ENCODE results near the gene OR6T1.

Gene OR6T1, protein sequence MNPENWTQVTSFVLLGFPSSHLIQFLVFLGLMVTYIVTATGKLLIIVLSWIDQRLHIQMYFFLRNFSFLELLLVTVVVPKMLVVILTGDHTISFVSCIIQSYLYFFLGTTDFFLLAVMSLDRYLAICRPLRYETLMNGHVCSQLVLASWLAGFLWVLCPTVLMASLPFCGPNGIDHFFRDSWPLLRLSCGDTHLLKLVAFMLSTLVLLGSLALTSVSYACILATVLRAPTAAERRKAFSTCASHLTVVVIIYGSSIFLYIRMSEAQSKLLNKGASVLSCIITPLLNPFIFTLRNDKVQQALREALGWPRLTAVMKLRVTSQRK

DNA sequence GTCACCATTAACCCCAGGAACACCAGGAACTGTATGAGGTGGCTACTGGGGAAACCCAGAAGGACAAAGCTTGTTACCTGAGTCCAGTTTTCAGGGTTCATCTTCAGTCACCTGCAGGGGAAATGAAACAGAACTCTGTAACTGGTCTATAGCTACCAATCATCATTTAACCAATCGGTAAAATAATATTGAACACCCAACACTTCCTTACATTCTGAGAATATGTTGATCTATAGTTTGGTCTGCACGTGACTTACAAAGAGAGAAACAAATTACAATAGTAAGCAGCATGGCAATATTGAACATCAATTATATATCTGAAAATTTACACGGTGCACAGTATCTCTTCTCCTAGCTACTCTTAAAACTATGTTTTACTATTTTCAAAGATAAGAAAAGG, at the start of gene OR6T1:
Gene OR6T1, minus strand, starts transcription at position 101 of the 400 bp plus-strand sequence. Its CDS starts 0 bp downstream, at position 101.
- Mint-ChIP-seq H3K27ac (no peak within 1 kb of the TSS), H3K36me3 (ENCODE audit: low read depth) (no peaks in the 10 kb centered on the region), H3K27me3 (peaks cover 5% of the 10 kb centered on the region), H3K4me3 (no peak within 1 kb of the TSS), H3K9me3 (no peaks in the 10 kb centered on the region), H3K4me1 (ENCODE audit: low read depth) (no peaks in the 10 kb centered on the region)
- no peak for DNase-seq

DNA sequence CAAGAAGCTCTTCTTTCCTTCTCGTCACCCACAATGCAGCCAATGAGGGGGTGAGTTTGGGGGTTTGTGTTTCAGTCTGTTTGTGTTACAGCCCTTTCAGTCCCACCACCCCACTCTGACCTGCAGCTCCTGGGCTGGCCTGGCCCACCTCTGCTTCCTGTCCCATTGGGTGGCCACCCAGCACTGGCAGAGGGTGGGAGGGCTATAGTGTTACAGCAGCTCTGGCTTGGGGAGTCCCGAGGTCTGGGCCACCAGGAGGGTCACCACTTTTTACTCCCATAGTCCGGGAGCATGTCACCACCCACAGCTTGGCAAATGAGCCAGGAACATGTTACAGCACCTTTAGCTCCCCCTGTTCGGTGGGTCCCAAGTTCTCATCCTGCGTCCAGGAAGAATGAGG, 35.7 kb upstream of the OR6T1 start:
- Mint-ChIP-seq H3K27ac (no peak overlapping the region), H3K4me3 (no peak overlapping the region), H3K27me3 (no peaks in the 10 kb centered on the region), H3K36me3 (ENCODE audit: low read depth) (no peaks in the 10 kb centered on the region), H3K4me1 (ENCODE audit: low read depth) (no peaks in the 10 kb centered on the region), H3K9me3 (peaks cover 7% of the 10 kb centered on the region)
- DNase-seq, result no peak

DNA sequence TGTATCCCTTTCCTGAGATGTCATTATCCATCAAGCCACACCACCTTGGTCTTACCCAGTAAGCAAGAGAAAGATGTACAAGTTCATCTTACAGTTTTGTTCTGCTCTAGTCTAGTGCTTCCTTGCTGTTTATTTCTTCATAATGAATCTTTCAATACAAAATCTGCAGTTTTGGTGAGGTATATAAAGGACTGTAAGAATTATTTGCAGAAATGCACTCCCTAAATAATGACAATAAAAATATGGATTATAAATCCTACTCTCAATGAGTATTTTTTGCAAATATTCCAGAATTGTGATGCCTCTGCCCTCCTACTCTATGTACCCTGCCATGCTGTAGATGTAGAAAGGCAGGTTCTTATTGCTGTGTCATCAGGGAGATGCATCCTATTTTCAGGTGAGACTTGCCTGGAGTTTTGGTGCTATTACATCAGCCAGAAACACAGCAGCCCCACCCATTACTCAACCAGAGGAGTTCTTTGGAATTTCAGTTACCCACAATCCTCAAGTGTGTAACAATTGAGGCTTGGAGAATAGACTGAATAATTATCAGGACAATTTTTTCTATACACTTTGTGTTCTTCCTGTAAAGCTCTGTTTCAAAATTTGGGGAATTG, 34.2 kb upstream of the OR6T1 start, which contains the start of gene OR10S1:
Gene OR10S1, minus strand, starts transcription at position 51 of the 617 bp plus-strand sequence. CDS start 117 bp downstream, outside the sequence.
- DNase-seq, result no peak
- Mint-ChIP-seq H3K27me3 (no peaks in the 10 kb centered on the region), H3K27ac (no peak within 1 kb of the TSS), H3K4me3 (no peak within 1 kb of the TSS), H3K9me3 (peaks cover 6% of the 10 kb centered on the region), H3K36me3 (ENCODE audit: low read depth) (no peaks in the 10 kb centered on the region), H3K4me1 (ENCODE audit: low read depth) (no peaks in the 10 kb centered on the region)

DNA sequence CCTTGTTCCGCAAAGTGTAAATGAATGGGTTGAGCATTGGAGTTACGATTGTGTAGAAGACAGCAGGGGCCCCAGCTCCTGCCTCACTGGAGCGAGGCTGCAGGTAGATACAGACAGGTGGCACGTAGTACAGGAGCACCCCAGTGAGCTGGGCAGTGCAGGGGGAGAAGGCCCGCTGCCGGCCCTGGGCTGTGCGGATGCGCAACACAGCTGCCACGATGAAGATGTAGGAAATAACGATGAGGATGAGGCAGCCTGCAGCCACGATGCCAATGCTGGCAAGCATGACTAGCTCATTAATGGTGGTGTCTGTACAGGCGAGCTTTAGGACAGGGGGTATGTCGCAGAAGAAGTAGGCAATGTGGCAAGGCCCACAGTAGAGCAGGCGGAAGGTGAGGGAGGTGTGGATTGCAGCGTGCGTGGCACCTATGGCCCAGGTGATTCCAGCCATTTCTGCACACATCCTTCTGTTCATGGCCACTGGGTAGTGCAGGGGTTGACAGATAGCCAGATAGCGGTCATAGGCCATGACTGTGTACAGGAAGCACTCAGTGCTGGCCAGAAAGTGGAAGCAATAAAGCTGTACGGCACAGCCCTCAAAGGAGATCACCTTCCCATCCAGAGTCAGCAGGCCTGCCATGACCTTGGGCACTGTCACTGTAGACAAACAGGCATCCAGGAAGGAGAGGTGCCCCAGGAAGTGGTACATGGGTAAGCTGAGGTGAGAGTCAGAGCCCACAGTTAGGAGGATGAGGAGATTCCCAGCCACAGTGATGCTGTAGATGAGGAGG, 33.3 kb upstream of the OR6T1 start:
- no peaks in the 10 kb centered on the region for H3K4me1 Mint-ChIP-seq (ENCODE audit: low read depth)
- H3K36me3 Mint-ChIP-seq (ENCODE audit: low read depth), result no peaks in the 10 kb centered on the region
- DNase-seq, result no peak
- H3K27ac Mint-ChIP-seq, result no peak overlapping the region
- no peak overlapping the region for H3K4me3 Mint-ChIP-seq
- no peaks in the 10 kb centered on the region for H3K9me3 Mint-ChIP-seq
- H3K27me3 Mint-ChIP-seq, result no peaks in the 10 kb centered on the region

DNA sequence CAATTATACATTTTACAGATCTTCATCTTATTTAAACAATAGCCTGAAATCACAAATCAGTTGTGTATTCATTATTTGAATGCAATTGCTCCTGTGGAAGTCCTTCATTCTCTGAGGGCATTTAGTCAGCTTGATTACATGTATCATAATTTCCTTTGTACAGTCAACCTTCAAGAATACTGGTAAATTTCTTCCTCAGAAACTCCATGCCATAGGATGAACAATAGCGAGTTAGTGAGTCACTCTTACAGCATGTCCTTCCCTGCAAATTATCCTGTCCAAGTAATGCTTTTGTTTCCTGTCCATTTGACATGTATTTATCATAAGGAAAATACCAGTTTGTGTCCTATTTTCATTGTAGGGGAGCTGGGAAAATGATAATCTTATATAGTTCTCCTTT, 30.2 kb upstream of the OR6T1 start:
- H3K27ac Mint-ChIP-seq, result no peak overlapping the region
- DNase-seq, result no peak
- no peaks in the 10 kb centered on the region for H3K9me3 Mint-ChIP-seq
- no peak overlapping the region for H3K4me3 Mint-ChIP-seq
- no peaks in the 10 kb centered on the region for H3K27me3 Mint-ChIP-seq
- no peaks in the 10 kb centered on the region for H3K36me3 Mint-ChIP-seq (ENCODE audit: low read depth)
- H3K4me1 Mint-ChIP-seq (ENCODE audit: low read depth), result no peaks in the 10 kb centered on the region

DNA sequence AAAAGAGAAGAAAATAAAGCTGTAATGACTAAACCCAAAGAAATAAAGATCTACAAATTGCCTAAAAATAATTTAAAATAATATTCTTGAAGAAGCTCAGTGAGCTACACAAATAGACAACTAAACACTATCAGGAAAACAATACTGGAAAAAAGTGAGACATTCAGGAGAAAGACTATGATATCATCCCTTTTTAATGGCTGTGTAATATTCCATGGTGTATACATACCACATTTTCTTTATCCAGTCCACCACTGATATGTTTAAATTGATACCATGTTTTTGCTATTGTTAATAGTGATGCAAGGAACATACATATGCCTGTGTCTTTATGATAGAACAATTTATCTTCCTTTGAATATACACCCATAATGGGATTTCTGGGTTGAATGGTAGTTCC, 13.1 kb upstream of the OR6T1 start:
- Mint-ChIP-seq H3K4me3 (no peak overlapping the region), H3K4me1 (ENCODE audit: low read depth) (no peaks in the 10 kb centered on the region), H3K36me3 (ENCODE audit: low read depth) (no peaks in the 10 kb centered on the region), H3K27me3 (no peaks in the 10 kb centered on the region), H3K27ac (no peak overlapping the region), H3K9me3 (peaks cover 7% of the 10 kb centered on the region)
- no peak for DNase-seq

DNA sequence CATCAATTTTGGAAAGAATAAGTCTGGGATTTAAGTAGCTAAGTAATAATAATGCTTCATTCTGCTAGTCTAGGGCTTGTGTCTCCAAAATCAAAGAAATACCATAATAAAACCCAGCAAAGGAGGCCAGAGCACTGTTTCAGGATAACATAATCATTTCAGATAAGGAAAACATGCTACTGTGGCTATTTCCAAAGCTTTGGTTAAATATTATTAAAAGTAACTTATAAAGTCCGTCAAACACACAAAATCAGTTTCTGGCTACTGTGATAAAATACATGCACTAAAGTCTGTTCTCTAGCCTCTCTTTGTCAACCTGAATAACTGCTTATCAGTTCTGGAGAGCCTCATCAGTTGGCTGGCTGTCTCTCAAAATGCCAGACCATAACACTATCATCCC, 1.5 kb upstream of the OR6T1 start:
- Mint-ChIP-seq H3K36me3 (ENCODE audit: low read depth) (no peaks in the 10 kb centered on the region), H3K9me3 (no peaks in the 10 kb centered on the region), H3K27ac (no peak overlapping the region), H3K27me3 (peaks cover 5% of the 10 kb centered on the region), H3K4me1 (ENCODE audit: low read depth) (no peaks in the 10 kb centered on the region), H3K4me3 (no peak overlapping the region)
- DNase-seq, result no peak

DNA sequence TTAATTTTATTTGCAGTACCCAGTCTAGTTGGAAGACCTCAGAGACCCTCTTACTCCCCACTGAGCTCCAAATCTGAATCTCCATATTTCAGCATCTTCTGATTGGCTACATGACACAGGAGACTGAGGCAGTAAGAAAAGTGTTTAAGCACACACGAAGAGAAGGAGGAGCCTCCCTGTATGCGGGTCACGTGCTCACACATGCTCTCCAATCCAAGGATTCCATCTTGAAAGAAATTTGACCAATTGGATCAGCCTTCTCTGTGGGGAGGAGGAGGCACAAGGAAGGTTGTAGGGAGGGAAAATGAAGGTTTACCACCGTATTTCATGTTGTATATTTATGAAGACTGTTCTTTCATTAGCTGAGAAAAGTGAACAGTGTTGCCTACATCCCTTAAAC, 1.2 kb downstream of the OR6T1 start:
- Mint-ChIP-seq H3K36me3 (ENCODE audit: low read depth) (no peaks in the 10 kb centered on the region), H3K9me3 (no peaks in the 10 kb centered on the region), H3K27ac (no peak overlapping the region), H3K27me3 (peaks cover 5% of the 10 kb centered on the region), H3K4me1 (ENCODE audit: low read depth) (no peaks in the 10 kb centered on the region), H3K4me3 (no peak overlapping the region)
- DNase-seq, result no peak

DNA sequence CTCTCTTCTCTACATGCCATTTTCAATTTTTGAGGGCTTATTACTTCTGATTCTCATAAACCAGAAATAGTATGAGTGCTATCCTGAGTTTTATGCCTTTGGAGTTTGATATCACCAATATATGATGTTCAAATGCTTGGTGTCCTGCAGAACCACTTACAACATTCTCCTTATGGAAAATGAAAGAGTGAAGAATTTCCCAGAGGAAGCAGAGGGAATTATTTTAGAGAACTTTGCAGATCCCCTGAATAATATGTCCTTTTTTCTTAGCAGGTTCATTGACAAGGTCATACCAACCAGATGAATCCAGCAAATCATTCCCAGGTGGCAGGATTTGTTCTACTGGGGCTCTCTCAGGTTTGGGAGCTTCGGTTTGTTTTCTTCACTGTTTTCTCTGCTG, 4.3 kb downstream of the OR6T1 start, which contains the start of gene OR4D5:
Gene OR4D5, plus strand, starts transcription at position 301 of the 400 bp plus-strand sequence. Its CDS starts 0 bp downstream, at position 301.
- Mint-ChIP-seq H3K27ac (no peak within 1 kb of the TSS), H3K4me3 (no peak within 1 kb of the TSS), H3K9me3 (no peaks in the 10 kb centered on the region), H3K4me1 (ENCODE audit: low read depth) (no peaks in the 10 kb centered on the region), H3K27me3 (no peaks in the 10 kb centered on the region), H3K36me3 (ENCODE audit: low read depth) (no peaks in the 10 kb centered on the region)
- DNase-seq, result no peak

DNA sequence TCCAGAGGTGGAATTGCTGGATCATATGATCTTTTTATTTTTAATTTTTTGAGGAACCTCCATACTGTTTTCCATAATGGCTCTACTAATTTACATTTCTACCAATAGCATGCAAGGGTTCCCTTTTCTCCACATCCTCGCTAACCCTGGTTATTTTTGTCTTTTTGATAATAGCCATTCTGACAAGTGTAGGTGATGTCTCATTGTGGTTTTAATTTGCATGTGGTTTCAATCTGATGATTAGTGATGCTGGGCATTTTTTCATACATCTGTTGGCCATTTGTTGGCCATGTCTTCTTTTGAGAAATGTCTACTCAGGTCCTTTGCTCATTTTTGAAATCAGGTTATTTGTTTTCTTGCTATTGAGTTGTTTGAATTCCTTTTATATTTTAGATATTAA, 19.6 kb downstream of the OR6T1 start:
- H3K36me3 Mint-ChIP-seq (ENCODE audit: low read depth), result no peaks in the 10 kb centered on the region
- no peak overlapping the region for H3K27ac Mint-ChIP-seq
- H3K27me3 Mint-ChIP-seq, result no peaks in the 10 kb centered on the region
- no peak overlapping the region for H3K4me3 Mint-ChIP-seq
- no peaks in the 10 kb centered on the region for H3K4me1 Mint-ChIP-seq (ENCODE audit: low read depth)
- no peak for DNase-seq
- H3K9me3 Mint-ChIP-seq, result no peaks in the 10 kb centered on the region

DNA sequence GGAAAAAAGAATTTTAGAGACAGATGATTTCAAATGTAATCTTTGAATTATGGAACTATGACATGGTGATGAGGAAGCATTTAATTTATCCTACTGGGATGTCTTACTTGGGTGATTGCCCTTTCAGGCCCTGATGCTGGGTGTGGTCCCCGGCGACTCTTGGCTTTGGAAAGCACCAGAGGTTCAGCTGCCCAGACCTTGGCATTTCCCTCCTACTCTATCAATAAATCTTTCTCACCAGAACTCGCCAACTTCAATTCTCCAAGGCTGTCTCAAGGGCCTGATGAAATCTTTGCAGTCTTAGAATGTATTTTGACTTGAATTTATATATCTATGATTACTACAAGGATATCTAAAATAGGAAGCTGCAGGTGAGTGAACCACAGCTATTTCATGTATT, 22.7 kb downstream of the OR6T1 start:
- DNase-seq, result no peak
- Mint-ChIP-seq H3K9me3 (no peaks in the 10 kb centered on the region), H3K27me3 (no peaks in the 10 kb centered on the region), H3K27ac (no peak overlapping the region), H3K4me1 (ENCODE audit: low read depth) (no peaks in the 10 kb centered on the region), H3K36me3 (ENCODE audit: low read depth) (no peaks in the 10 kb centered on the region), H3K4me3 (no peak overlapping the region)

DNA sequence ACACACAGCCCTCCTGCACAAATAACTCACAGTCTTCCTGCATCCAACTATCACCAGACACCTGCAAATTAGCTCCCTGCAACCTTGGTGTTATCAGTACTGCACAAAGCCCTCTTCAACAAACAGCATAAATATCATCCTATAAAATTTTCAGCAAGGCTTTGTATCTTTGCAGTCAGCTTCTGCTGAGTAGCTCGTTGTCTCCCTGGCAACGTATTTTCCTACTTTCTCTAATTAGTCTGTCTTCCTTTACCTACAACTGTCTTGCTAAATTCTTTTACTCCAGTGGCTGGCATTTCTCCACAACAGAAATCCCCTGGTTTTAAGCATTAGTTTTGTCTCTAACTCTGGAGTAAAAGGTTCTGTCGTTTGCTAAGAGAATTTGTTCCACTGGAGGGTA, 37.8 kb downstream of the OR6T1 start:
- Mint-ChIP-seq H3K27me3 (no peaks in the 10 kb centered on the region), H3K4me1 (ENCODE audit: low read depth) (peaks cover 3% of the 10 kb centered on the region), H3K36me3 (ENCODE audit: low read depth) (no peaks in the 10 kb centered on the region), H3K27ac (no peak overlapping the region), H3K9me3 (no peaks in the 10 kb centered on the region), H3K4me3 (no peak overlapping the region)
- no peak for DNase-seq

DNA sequence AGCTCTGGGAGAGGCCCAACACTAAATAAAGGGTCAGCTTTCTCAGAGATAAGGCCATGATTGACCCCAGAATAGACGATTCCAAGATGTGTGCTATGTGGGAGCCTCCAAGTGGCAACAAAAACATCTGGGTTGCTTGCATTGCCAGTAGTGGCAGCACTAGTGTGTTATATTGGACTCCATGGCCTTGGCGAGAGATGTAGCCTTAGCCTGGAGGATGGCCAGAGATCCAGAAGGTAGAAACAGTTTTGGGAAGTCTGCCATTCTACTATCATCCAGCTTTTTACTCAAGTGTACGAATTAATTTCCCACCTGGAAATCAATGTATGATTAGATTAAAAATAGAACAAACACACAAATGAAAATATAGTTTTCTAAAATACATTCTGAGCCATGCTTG, 38.7 kb downstream of the OR6T1 start:
- Mint-ChIP-seq H3K4me3 (no peak overlapping the region), H3K27me3 (no peaks in the 10 kb centered on the region), H3K36me3 (ENCODE audit: low read depth) (no peaks in the 10 kb centered on the region), H3K9me3 (no peaks in the 10 kb centered on the region), H3K27ac (no peak overlapping the region), H3K4me1 (ENCODE audit: low read depth) (peaks cover 3% of the 10 kb centered on the region)
- no peak for DNase-seq

DNA sequence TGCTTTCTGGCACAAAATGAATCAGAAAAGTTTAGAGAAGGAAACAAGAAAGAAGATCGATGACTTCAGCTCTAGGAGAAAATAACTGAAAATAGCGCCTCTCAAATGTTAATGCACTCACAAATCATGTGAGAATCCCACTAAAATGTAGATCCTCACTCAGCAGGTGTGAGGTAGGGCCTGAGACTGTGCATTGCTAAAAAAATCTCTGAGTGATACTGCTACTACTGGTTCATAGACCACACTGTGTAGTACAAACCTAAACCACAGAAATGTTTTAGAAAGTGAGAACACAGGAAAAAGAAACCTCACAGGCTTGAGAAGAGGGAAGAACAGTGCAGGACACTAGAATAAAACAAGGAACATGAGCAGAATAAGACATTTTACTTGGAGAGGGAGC, 39.7 kb downstream of the OR6T1 start:
- no peak overlapping the region for H3K4me3 Mint-ChIP-seq
- no peak for DNase-seq
- no peaks in the 10 kb centered on the region for H3K36me3 Mint-ChIP-seq (ENCODE audit: low read depth)
- no peaks in the 10 kb centered on the region for H3K9me3 Mint-ChIP-seq
- no peak overlapping the region for H3K27ac Mint-ChIP-seq
- no peaks in the 10 kb centered on the region for H3K27me3 Mint-ChIP-seq
- H3K4me1 Mint-ChIP-seq (ENCODE audit: low read depth), result peaks cover 3% of the 10 kb centered on the region

DNA sequence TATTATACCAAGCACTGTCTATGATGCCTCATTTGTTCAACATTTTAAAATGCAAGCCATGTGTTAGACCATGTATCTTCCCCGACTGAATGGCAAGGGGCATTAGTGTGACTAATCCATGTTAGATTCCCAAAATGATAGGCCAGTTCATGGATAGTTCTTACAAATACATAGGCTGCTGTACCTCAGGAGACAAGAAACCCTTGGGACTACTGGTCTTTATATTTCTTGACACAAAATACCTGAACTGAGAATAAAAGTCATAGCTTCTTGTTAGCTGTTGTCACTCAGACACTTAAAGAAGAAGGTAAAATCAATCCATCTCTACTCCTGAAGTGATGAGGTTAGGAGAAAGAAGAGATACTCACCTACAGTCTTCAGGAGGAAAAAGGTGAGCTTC, 41.8 kb downstream of the OR6T1 start, which contains the start of gene OR8D4:
Gene OR8D4, plus strand, starts transcription at position 301 of the 400 bp plus-strand sequence. CDS start 4,265 bp downstream, outside the sequence.
- Mint-ChIP-seq H3K9me3 (no peaks in the 10 kb centered on the region), H3K36me3 (ENCODE audit: low read depth) (no peaks in the 10 kb centered on the region), H3K27me3 (no peaks in the 10 kb centered on the region), H3K27ac (no peak within 1 kb of the TSS), H3K4me1 (ENCODE audit: low read depth) (peaks cover 3% of the 10 kb centered on the region), H3K4me3 (no peak within 1 kb of the TSS)
- no peak for DNase-seq
